Neural cell (in vitro differentiated cells): ENCODE measurements around the gene EMILIN3. TPM values are rescaled to one million over a fixed set of nuclear protein-coding genes. Genes with fewer than 3 reads are reported as not detected.

Experiments used
- H2AFZ ChIP-seq: fragments of 200-600, 300-800 bp; sonication (generic), shearing (Covaris generic); 2 replicates; pipeline ENCODE4 v1.6.0; 2014; ENCODE audit warnings: low read depth, mild to moderate bottlenecking, antibody characterized with exemption, low read length, moderate library complexity
- H3F3A ChIP-seq: fragments of 200-600 bp; shearing (Covaris generic); 2 replicates; pipeline ENCODE4 v1.6.1; 2016; ENCODE audit warnings: mild to moderate bottlenecking, moderate library complexity, mixed read lengths, antibody characterized with exemption, low read length; ENCODE audit not compliant: insufficient read depth, poor library complexity, severe bottlenecking
- H3K27ac ChIP-seq: fragments of 200-600, 300-800 bp; sonication (generic), shearing (Covaris generic); 2 replicates; pipeline ENCODE4 v1.5.1; 2014; ENCODE audit warnings: mild to moderate bottlenecking, low read length, moderate library complexity
- H3K27me3 ChIP-seq: fragments of 300-800, 200-600 bp; sonication (generic), shearing (Covaris generic); 2 replicates; pipeline ENCODE4 v1.6.0; 2014; ENCODE audit warnings: mild to moderate bottlenecking, low read depth, low read length, moderate library complexity; ENCODE audit not compliant: insufficient read depth
- H3K36me3 ChIP-seq: fragments of 300-800, 200-600 bp; sonication (generic), shearing (Covaris generic); 2 replicates; pipeline ENCODE4 v1.5.1; 2014; ENCODE audit warnings: mild to moderate bottlenecking, antibody characterized with exemption, low read length, moderate library complexity; ENCODE audit not compliant: insufficient read depth
- H3K4me2 ChIP-seq: fragments of 300-800, 200-600 bp; sonication (generic), shearing (Covaris generic); 2 replicates; pipeline ENCODE4 v1.6.0; 2014; ENCODE audit warnings: mild to moderate bottlenecking, low read length
- H3K4me3 ChIP-seq: fragments of 300-800, 200-600 bp; sonication (generic), shearing (Covaris generic); 2 replicates; pipeline ENCODE4 v1.5.1; 2014; ENCODE audit warnings: mild to moderate bottlenecking, low read length, moderate library complexity
- H3K79me2 ChIP-seq: fragments of 200-600 bp; shearing (Covaris generic); replicated peaks from 2 replicates; pipeline ENCODE4 v1.6.0; 2014; ENCODE audit warnings: mild to moderate bottlenecking, low read length, moderate library complexity; ENCODE audit not compliant: insufficient read depth
- H3K9ac ChIP-seq: fragments of 300-800, 200-600 bp; sonication (generic), shearing (Covaris generic); 2 replicates; pipeline ENCODE4 v1.6.1; 2016; ENCODE audit warnings: mild to moderate bottlenecking, low read length, mixed read lengths
- H3K9me2 ChIP-seq: fragments of 200-600 bp; shearing (Covaris generic); 2 replicates; pipeline ENCODE4 v1.6.1; 2016; ENCODE audit warnings: mild to moderate bottlenecking, low read length, mixed read lengths; ENCODE audit not compliant: insufficient read depth
- H3K9me3 ChIP-seq: fragments of 200-600, 300-800 bp; sonication (generic), shearing (Covaris generic); 2 replicates; pipeline ENCODE4 v1.6.1; 2016; ENCODE audit warnings: mild to moderate bottlenecking, mixed run types, low read length, moderate library complexity, mixed read lengths
- H4K20me1 ChIP-seq: fragments of 200-600 bp; shearing (Covaris generic); 2 replicates; pipeline ENCODE4 v1.6.1; 2016; ENCODE audit warnings: mild to moderate bottlenecking, mixed run types; ENCODE audit not compliant: insufficient read depth
- EP300 ChIP-seq: fragments of 450-650 bp; conservative IDR thresholded peaks from 2 replicates; pipeline ENCODE4 v1.6.1; 2014; ENCODE audit warnings: antibody characterized with exemption, mild to moderate bottlenecking, moderate library complexity; ENCODE audit not compliant: poor library complexity, severe bottlenecking
- EZH2 ChIP-seq: fragments of 200-600, 300-800 bp; shearing (Covaris generic), sonication (generic); IDR thresholded peaks from 2 replicates; pipeline ENCODE4 v1.6.1; 2014; ENCODE audit warnings: antibody characterized with exemption, low read length, borderline replicate concordance, mild to moderate bottlenecking; ENCODE audit not compliant: insufficient read depth, poor library complexity, severe bottlenecking
- MXI1 ChIP-seq: fragments of 450-650 bp; conservative IDR thresholded peaks from 2 replicates; pipeline ENCODE4 v1.6.1; 2014; ENCODE audit warnings: antibody characterized with exemption, mild to moderate bottlenecking; ENCODE audit not compliant: poor library complexity, severe bottlenecking
- POLR2AphosphoS5 ChIP-seq: IDR thresholded peaks from 2 replicates; pipeline ENCODE4 v1.6.1; 2012
- RAD21 ChIP-seq: fragments of 450-650 bp; conservative IDR thresholded peaks from 2 replicates; pipeline ENCODE4 v1.6.1; 2014; ENCODE audit warnings: antibody characterized with exemption, mild to moderate bottlenecking, moderate library complexity
- REST ChIP-seq: IDR thresholded peaks from 2 replicates; pipeline ENCODE4 v1.6.1; 2012; ENCODE audit warnings: borderline replicate concordance
- SMC3 ChIP-seq: fragments of 450-650 bp; conservative IDR thresholded peaks from 2 replicates; pipeline ENCODE4 v1.6.1; 2014; ENCODE audit warnings: antibody characterized with exemption, mild to moderate bottlenecking, moderate library complexity; ENCODE audit not compliant: poor library complexity
- TAF1 ChIP-seq: IDR thresholded peaks from 2 replicates; pipeline ENCODE4 v1.6.1; 2012; ENCODE audit warnings: low read depth
- polyA plus RNA-seq: library from polyadenylated mRNA; depleted of rRNA; stranded (reverse); fragments of >200 nt; gene quantifications from 2 replicates; pipeline ENCODE4 v1.2.3, GENCODE V29; 2014
- TF ChIP-seq, protein P1 (sequence below): fragments of 450-650 bp; IDR thresholded peaks from 2 replicates; pipeline ENCODE4 v1.5.1; 2014; ENCODE audit warnings: antibody characterized with exemption, mild to moderate bottlenecking, moderate library complexity; ENCODE audit not compliant: poor library complexity, severe bottlenecking

The EMILIN3 gene
- polyA plus RNA-seq, 1 donor from 2014 or later = 0.30 TPM

DNA sequence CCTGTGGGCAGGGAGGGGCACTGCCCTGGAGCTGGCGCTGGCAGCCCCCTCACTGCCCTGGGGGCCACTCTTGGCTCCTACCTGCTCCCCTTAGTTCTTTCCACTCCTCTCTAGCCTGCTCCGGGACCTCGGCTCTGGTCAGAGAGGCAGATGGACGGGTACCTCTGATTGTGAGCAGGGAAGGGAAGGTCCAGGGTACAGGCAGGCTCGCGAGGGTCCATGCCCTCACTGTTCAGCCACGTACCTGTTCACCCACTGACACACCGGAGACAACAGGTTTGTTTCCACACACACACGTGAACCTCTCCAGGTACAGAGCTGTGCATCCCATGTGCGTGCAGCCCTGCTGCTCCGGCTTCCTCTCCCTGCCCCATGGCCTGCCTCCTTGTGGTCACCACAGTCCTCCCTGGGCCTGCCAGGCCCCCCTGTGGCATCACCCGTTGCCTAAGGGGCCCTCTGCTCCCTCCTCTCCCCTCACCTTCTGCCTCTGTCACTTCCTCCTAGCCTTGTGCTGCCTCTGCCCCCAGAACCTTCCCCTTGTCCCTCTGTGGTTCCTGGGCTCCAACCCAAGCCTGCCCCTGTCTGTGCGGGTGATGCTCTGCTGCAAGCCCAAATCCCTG, 2.3 kb downstream of the EMILIN3 start (continued):
- TF ChIP-seq, protein P1, sequence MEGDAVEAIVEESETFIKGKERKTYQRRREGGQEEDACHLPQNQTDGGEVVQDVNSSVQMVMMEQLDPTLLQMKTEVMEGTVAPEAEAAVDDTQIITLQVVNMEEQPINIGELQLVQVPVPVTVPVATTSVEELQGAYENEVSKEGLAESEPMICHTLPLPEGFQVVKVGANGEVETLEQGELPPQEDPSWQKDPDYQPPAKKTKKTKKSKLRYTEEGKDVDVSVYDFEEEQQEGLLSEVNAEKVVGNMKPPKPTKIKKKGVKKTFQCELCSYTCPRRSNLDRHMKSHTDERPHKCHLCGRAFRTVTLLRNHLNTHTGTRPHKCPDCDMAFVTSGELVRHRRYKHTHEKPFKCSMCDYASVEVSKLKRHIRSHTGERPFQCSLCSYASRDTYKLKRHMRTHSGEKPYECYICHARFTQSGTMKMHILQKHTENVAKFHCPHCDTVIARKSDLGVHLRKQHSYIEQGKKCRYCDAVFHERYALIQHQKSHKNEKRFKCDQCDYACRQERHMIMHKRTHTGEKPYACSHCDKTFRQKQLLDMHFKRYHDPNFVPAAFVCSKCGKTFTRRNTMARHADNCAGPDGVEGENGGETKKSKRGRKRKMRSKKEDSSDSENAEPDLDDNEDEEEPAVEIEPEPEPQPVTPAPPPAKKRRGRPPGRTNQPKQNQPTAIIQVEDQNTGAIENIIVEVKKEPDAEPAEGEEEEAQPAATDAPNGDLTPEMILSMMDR = no peak

- H4K20me1 ChIP-seq = no peaks in the 10 kb centered on the region
- H3K27ac ChIP-seq = no peak overlapping the region
- no peaks in the 10 kb centered on the region for H3K9me3 ChIP-seq
- no peak overlapping the region for H3K4me2 ChIP-seq
- no peaks in the 10 kb centered on the region for H3K79me2 ChIP-seq
- H3F3A ChIP-seq = no peaks in the 10 kb centered on the region
- TF ChIP-seq, protein P1 = no peak
- TF ChIP-seq EP300 (no peak), EZH2 (no peak), SMC3 (no peak), RAD21 (no peak), MXI1 (no peak), TAF1 (no peak), POLR2AphosphoS5 (no peak), REST (no peak)
- peaks cover 34% of the 10 kb centered on the region for H3K27me3 ChIP-seq
- H3K9me2 ChIP-seq = no peaks in the 10 kb centered on the region
- no peak overlapping the region for H3K9ac ChIP-seq
- no peak overlapping the region for H3K4me3 ChIP-seq
- H3K36me3 ChIP-seq = no peaks in the 10 kb centered on the region
- H2AFZ ChIP-seq = no peak overlapping the region
Observed at GRCh38 chr20:41363601-41364000, 3.0 kb downstream of the EMILIN3 start.

DNA sequence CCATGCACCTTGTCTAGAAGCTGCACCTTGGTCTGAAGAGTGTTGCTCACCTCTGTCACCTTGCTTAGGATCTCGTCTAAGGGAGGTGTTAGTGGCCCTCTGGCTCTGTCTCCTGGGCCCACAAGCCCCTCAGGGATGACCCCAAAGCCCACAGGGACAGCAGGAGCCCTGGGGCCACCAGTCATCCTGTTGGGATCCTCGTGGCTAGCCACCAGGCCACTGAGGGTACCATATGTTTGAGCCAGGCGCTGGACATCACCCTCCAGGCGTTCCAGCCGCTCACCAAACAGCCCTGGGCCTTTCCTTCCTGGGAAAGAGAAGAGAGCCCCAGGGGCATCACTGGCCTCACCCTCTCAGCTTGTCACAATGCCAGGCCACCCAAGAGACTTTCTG, 3.9 kb downstream of the EMILIN3 start:
- H4K20me1 ChIP-seq = no peaks in the 10 kb centered on the region
- no peak overlapping the region for H3K4me2 ChIP-seq
- no peaks in the 10 kb centered on the region for H3F3A ChIP-seq
- no peaks in the 10 kb centered on the region for H3K36me3 ChIP-seq
- H3K27me3 ChIP-seq = peaks cover 30% of the 10 kb centered on the region
- H3K9ac ChIP-seq = no peak overlapping the region
- no peaks in the 10 kb centered on the region for H3K9me2 ChIP-seq
- no peaks in the 10 kb centered on the region for H3K79me2 ChIP-seq
- TF ChIP-seq EP300 = no peak
- TF ChIP-seq, protein P1 = no peak
- TF ChIP-seq REST = no peak
- no peak for TF ChIP-seq TAF1
- no peak for TF ChIP-seq RAD21
- TF ChIP-seq MXI1 = no peak
- H3K9me3 ChIP-seq = no peaks in the 10 kb centered on the region
- H3K27ac ChIP-seq = no peak overlapping the region
- H2AFZ ChIP-seq = no peak overlapping the region
- H3K4me3 ChIP-seq = no peak overlapping the region
